GM21619 (cell line): ENCODE measurements around the gene TOM1L1.

Experiments used
- ATAC-seq: cut with Tn5 transposase; IDR thresholded peaks from one replicate; pipeline ENCODE4 v1.9.1; 2021; ENCODE audit not compliant: unreplicated experiment

The TOM1L1 gene

DNA sequence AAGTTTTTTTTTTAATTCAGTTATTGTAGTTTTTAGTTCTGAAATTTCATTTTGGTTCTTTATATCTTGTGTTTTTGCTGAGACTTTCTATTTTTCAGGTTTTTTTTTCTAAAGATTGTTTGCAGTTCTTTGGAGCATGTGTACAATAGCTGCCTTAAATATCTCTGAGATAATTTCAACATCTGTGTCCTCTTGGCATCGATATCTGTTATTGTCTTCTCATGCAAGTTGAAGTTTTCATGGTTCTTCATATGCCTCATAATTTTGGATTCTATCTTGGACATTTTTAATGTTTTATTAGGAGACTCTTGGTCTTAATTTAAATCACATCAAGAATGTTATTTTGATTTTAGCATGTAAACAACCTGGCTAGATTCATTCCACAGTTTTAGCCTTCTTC lies 45.0 kb downstream of the TOM1L1 start:
- ATAC-seq, result no peak

GRCh38 chr17:54947396-54947795 lies 46.7 kb downstream of the TOM1L1 start:
- ATAC-seq, result no peak

- ATAC-seq, result no peak
Observed at GRCh38 chr17:54948380-54948779, 47.7 kb downstream of the TOM1L1 start.

DNA sequence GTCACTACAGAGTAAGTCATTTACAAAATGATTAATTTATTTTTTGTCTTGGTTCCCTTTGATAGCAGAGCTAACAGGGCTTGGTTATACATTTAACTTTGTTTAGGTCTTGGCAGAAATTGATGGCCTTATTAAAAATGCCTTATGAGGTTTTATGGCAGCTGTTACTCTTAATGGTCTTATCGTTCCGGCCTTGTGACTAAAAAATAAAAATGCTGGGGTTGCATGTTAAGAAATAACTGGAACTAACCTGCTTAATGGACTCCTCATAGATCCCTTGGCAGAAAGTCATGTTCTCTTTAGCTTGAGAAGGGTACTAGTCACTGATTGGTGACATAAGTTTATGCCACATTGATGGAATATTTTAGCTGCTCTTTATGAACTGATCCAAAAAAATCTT lies 49.5 kb downstream of the TOM1L1 start:
- no peak for ATAC-seq

DNA sequence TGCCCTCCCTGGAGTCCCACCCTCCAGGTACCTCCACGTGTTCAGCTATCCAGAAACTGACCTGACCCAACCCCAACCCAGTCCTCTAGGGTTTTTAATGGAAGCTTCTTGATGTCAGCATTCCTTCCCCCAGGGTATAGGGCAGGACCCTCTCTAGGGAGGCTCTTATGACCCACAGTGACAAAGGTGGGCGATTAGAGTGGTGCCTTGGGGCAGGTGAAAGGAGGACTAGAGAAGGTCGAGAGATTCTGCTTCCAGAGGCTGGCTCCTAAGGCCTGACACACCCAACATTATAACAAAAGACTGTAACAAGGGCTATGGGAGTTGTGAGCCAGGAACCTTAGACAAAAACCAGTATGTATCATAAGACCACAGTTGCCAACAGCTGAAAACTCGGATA lies 50.6 kb downstream of the TOM1L1 start:
- no peak for ATAC-seq

- ATAC-seq, result no peak
Observed at GRCh38 chr17:54956791-54957190, 56.1 kb downstream of the TOM1L1 start.

- ATAC-seq, result peak; percentile 16
Observed at GRCh38 chr17:54967621-54968261, 67.1 kb downstream of the TOM1L1 start.

DNA sequence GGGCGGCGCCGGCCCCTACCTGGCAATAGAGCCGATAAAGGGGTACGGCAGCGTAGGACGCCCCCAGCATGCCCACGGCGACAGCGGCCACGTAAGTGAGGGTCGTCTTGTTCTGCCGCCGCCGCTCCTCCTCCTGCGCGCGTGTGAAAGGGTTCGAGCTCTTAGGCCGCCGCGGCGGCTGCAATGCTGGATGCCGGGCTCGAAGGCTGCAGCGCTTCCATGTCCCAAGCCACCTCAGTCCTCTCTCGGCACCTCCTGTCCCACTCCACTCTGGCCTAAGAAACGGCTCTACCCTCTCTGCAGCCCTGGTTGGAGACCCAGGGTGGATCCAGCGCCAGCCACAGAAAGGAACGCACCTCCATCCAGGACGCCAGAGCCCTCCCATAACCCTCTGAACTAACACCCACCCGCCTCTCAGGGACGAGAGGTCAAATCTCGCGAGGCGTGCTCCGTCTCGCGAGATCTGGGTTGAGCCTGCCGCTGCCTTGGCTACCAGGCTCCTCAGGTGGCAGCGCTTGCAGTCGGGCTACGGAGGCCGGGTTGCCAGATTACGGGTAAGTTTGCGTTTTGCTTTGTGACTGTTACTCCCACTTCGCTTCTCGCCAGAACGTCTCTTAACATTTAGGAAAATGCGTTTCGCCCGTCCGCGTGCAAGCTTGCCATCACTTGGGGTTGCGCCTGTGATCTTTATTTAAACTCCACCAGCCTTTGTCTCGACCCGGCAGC lies 67.8 kb downstream of the TOM1L1 start, which contains the start of the genes COX11 and STXBP4:
Gene COX11, minus strand, starts transcription at position 393 of the 726 bp plus-strand sequence. Its CDS starts 8 bp downstream, at position 385.
Gene STXBP4, plus strand, starts transcription at position 504 of the 726 bp plus-strand sequence. CDS start 17,455 bp downstream, outside the sequence.
- peak; percentile 89 for ATAC-seq

DNA sequence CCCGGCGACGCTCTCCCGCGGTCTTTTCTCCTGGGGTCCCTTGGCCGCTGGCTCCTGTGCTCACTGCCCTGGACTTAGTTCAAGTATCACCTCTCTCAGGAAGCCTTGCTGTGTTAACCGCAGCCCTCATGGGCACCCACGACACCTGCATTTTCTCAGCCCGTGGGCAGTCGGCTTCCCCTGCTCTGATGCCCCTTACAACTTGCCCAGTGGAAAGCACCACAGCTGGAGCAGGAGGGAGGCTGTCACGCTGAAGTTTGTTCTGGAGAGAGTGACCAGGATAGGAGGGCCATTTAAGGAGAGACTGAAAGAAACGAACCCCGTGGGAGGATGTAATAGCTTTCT lies 68.3 kb downstream of the TOM1L1 start:
- peak; percentile 17 for ATAC-seq

DNA sequence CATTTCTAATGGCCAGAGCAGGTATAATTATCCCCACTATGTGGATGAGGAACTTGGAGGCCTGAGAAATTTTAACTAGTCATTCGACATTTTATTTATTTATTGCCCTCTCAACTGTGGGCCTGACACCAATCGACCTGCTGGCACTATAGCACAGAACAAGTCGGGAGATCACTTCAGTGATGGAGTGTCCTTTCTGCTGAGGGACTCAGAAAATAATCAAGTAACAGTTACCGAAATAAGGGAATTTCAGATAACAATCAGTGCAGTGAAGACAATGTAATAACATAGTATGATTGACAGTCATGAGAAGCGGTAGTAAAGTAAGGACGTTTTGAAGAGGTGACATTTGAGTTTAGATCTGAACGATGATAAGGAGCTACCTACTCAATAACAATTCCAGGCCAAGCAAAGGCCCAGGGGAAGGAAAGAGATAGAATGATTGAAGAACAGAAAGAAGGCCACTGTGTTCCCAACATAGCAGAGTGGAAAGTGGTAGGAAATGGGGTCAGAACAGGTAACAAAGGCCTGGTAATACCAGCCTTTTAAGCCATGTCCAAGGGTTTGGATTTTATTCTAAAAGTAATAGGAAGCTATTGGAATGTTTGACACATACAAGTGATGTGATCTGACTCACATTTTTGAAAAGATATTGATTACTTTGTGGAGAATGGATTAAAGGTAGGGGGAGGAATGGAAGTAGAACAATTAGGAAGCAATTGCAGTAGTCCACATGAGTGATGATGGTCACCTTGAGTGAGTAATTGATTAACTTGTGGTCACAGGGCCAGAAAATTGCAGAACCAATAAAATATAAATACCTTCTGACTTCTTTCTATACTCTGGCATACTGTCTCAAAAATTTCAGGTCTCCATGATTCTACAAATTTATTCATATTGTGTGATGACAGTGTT lies 69.3 kb downstream of the TOM1L1 start:
- ATAC-seq, result no peak

GRCh38 chr17:54971147-54971546 lies 70.5 kb downstream of the TOM1L1 start:
- no peak for ATAC-seq

DNA sequence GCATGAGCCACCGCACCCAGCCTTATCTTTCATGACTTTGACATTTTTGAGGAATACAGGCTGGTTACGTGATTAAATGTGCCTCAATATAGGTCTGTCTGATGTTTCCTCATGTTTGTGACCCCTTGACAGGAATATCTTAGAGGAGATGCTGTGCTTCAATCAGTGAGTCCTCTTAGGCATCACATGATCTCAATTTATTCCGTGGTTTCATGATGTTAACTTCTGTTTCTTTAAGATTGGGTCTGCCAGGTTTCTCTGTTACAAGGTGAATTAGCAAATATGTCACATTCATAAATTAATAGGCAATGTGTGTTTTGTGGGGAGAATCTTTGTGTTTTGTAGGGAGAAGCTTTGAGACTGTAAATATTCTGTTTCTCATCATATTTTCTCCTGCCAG lies 71.2 kb downstream of the TOM1L1 start:
- ATAC-seq, result no peak

GRCh38 chr17:54972406-54973138 lies 71.9 kb downstream of the TOM1L1 start:
- no peak for ATAC-seq

GRCh38 chr17:54974759-54975158 lies 74.1 kb downstream of the TOM1L1 start:
- ATAC-seq, result no peak

GRCh38 chr17:54976316-54976715 lies 75.7 kb downstream of the TOM1L1 start:
- no peak for ATAC-seq

DNA sequence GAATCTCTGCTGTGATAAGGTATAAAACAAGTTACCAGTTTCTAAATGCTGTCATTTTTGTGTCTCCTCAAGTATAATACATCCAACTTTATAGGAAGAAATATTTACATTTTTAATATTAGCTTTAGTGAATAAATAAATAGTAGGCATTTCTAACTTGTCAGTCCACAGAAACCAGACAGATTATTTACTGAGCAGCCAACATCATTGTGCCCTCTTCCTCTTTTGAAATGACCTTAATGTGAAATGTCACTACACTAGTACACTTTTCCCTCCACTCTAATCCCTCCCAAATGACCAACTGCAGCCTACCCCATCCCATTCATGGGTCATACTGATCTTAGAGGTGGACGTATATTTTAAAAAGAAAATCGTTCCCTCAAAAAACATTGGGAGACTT lies 77.1 kb downstream of the TOM1L1 start:
- ATAC-seq, result no peak

DNA sequence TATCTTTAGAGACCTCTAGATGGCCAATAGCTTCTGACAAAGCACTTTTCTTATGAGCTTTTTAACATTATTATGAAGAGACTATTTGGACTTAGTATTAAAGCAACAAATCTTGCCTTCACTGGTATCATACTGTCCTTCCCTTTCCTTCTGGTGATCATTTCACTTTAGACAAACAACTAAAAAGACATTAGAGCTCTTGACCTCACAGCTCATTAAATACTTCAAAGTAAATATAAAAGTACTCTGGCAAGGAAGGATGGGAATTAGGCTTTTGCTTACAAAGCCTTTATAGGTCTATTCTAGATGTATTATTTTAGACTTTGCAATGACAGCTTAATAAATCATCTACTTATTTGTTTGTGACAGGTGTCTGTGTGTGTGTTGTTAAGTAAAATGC lies 79.0 kb downstream of the TOM1L1 start:
- ATAC-seq, result no peak

DNA sequence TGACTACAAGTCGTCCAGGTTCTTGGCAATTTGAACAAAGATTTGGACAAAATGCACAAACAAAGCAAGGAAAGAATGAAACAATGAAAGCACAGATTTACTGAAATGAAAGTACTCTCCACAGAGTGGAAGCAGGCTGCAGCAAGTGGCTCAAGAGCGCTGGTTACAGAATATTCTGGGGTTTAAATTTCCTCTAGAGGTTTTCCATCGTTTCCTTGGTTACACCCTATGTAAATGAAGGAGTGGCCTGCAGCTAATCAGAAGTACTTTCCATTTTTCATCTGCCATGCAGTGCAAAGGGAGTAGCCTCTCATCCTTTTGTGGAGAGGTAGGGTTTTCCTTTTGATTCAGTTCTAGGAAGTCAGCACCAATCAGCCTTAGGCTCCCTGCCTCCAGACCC lies 79.7 kb downstream of the TOM1L1 start:
- ATAC-seq, result no peak

- ATAC-seq, result no peak
Observed at GRCh38 chr17:54982399-54982798, 81.7 kb downstream of the TOM1L1 start.

DNA sequence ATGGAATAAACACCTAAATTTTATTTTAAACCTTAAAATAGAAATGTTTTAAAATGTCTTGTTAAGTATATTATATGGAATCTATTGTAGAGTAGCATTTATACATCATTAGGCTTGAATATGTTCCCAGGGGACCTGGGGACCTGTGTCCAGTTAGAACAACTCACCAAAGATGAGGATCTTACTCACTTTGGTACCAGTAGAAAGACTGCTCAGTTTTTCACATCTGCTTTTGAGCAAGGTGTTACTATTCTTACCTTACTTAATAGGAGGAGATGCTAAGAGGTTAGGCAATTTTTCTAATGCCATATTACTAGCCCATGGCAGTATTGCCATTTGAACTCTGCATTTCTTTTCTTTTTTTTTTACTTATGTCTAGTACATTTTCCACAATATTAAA lies 82.6 kb downstream of the TOM1L1 start:
- peak; percentile 80 for ATAC-seq

GRCh38 chr17:54985476-54985875 lies 84.8 kb downstream of the TOM1L1 start:
- no peak for ATAC-seq
